ENCODE data around the gene TBX5. TPM values are rescaled to one million over a fixed set of nuclear protein-coding genes. Genes with fewer than 3 reads are reported as not detected.
A peak's percentile ranks its signal among the peaks of the same experiment; 100 is the strongest.

Gene TBX5
- total and polyA plus RNA-seq, 2 donors (not counting 1 experiment from before 2014, with no cell fraction given): 16.8 to 19.4 TPM

DNA sequence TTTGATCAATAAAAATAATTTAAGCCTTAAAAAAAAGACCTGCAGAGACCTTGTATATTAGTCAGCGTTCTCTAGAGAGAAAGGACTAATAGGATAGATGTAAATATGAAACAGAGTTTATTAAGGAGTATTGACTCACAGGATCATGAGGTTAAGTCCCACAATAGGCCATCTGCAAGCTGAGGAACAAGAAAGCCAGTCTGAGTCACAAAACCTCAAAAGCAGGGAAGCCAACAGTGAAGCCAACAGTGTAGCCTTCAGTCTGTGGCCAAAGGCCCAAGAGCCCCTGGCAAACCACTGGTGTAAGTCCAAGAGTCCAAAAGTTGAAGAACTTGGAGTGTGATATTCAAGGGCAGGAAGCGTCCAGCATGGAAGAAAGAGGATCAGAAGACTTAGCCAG lies 66.3 kb downstream of the TBX5 start:
- TF ChIP-seq EZH2 (IDR thresholded peaks at IDR 0.05; ENCODE audit: low read length, missing control alignments): no peak
- TF ChIP-seq, protein P1, sequence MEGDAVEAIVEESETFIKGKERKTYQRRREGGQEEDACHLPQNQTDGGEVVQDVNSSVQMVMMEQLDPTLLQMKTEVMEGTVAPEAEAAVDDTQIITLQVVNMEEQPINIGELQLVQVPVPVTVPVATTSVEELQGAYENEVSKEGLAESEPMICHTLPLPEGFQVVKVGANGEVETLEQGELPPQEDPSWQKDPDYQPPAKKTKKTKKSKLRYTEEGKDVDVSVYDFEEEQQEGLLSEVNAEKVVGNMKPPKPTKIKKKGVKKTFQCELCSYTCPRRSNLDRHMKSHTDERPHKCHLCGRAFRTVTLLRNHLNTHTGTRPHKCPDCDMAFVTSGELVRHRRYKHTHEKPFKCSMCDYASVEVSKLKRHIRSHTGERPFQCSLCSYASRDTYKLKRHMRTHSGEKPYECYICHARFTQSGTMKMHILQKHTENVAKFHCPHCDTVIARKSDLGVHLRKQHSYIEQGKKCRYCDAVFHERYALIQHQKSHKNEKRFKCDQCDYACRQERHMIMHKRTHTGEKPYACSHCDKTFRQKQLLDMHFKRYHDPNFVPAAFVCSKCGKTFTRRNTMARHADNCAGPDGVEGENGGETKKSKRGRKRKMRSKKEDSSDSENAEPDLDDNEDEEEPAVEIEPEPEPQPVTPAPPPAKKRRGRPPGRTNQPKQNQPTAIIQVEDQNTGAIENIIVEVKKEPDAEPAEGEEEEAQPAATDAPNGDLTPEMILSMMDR (conservative IDR thresholded peaks at IDR 0.05 in 1 of 2, IDR thresholded peaks at IDR 0.05 in 1 of 2; ENCODE audit: low read depth in 1 of 2, low read length in 2 of 2): no peak
- Histone ChIP-seq H3K4me3 (replicated peaks in 1 of 4; ENCODE audit: control extremely low read depth in 1 of 4, insufficient read depth in 1 of 4, low read depth in 3 of 4, low read length in 4 of 4) (no peak overlapping the region), H3K4me2 (ENCODE audit: extremely low read depth, insufficient read depth, low read length) (no peak overlapping the region), H3K9me3 (ENCODE audit: control insufficient read depth, insufficient read depth, low read depth, low read length) (no peaks in the 10 kb centered on the region), H3K4me1 (ENCODE audit: control insufficient read depth, extremely low read depth, insufficient read depth, low read length) (peaks cover 7% of the 10 kb centered on the region), H2AFZ (ENCODE audit: low read length) (no peak overlapping the region), H3K9ac (ENCODE audit: insufficient read depth, low read length) (no peak overlapping the region), H4K20me1 (ENCODE audit: control insufficient read depth, extremely low read depth, insufficient read depth, low read length) (no peaks in the 10 kb centered on the region), H3K27ac (ENCODE audit: insufficient read depth, low read length) (no peak overlapping the region), H3K79me2 (ENCODE audit: control insufficient read depth, insufficient read depth, low read length) (no peaks in the 10 kb centered on the region), H3K27me3 (ENCODE audit: control insufficient read depth, insufficient read depth, low read length) (no peaks in the 10 kb centered on the region), H3K36me3 (ENCODE audit: control insufficient read depth, insufficient read depth, low read length) (no peaks in the 10 kb centered on the region)
- peak; percentile 74 to 83 for DNase-seq (ENCODE audit: low read depth in 2 of 2)

- Histone ChIP-seq H3K36me3 (ENCODE audit: control insufficient read depth, insufficient read depth, low read length) (no peaks in the 10 kb centered on the region), H3K9ac (ENCODE audit: insufficient read depth, low read length) (no peak overlapping the region), H3K4me1 (ENCODE audit: control insufficient read depth, extremely low read depth, insufficient read depth, low read length) (peaks cover 7% of the 10 kb centered on the region), H3K4me3 (replicated peaks in 1 of 4; ENCODE audit: control extremely low read depth in 1 of 4, insufficient read depth in 1 of 4, low read depth in 3 of 4, low read length in 4 of 4) (no peak overlapping the region), H3K9me3 (ENCODE audit: control insufficient read depth, insufficient read depth, low read depth, low read length) (no peaks in the 10 kb centered on the region), H4K20me1 (ENCODE audit: control insufficient read depth, extremely low read depth, insufficient read depth, low read length) (no peaks in the 10 kb centered on the region), H3K27ac (ENCODE audit: insufficient read depth, low read length) (no peak overlapping the region), H3K27me3 (ENCODE audit: control insufficient read depth, insufficient read depth, low read length) (no peaks in the 10 kb centered on the region), H2AFZ (ENCODE audit: low read length) (no peak overlapping the region), H3K4me2 (ENCODE audit: extremely low read depth, insufficient read depth, low read length) (no peak overlapping the region), H3K79me2 (ENCODE audit: control insufficient read depth, insufficient read depth, low read length) (no peaks in the 10 kb centered on the region)
- TF ChIP-seq EZH2 (IDR thresholded peaks at IDR 0.05; ENCODE audit: low read length, missing control alignments): no peak
- TF ChIP-seq, protein P1 (conservative IDR thresholded peaks at IDR 0.05 in 1 of 2, IDR thresholded peaks at IDR 0.05 in 1 of 2; ENCODE audit: low read depth in 1 of 2, low read length in 2 of 2): no peak
- no peak for DNase-seq (ENCODE audit: low read depth in 2 of 2)
These were observed 70.3 kb downstream of the TBX5 start for GRCh38 chr12:114335607-114336006.

- H3K79me2 ChIP-seq (ENCODE audit: control insufficient read depth, insufficient read depth, low read length): no peaks in the 10 kb centered on the region
- H3K4me3 ChIP-seq (replicated peaks in 1 of 4; ENCODE audit: control extremely low read depth in 1 of 4, insufficient read depth in 1 of 4, low read depth in 3 of 4, low read length in 4 of 4): no peak overlapping the region
- no peaks in the 10 kb centered on the region for H4K20me1 ChIP-seq (ENCODE audit: control insufficient read depth, extremely low read depth, insufficient read depth, low read length)
- H3K4me1 ChIP-seq (ENCODE audit: control insufficient read depth, extremely low read depth, insufficient read depth, low read length): peaks cover 2% of the 10 kb centered on the region
- no peaks in the 10 kb centered on the region for H3K27me3 ChIP-seq (ENCODE audit: control insufficient read depth, insufficient read depth, low read length)
- H3K9me3 ChIP-seq (ENCODE audit: control insufficient read depth, insufficient read depth, low read depth, low read length): no peaks in the 10 kb centered on the region
- no peak overlapping the region for H3K27ac ChIP-seq (ENCODE audit: insufficient read depth, low read length)
- no peak overlapping the region for H3K9ac ChIP-seq (ENCODE audit: insufficient read depth, low read length)
- no peaks in the 10 kb centered on the region for H3K36me3 ChIP-seq (ENCODE audit: control insufficient read depth, insufficient read depth, low read length)
- no peak overlapping the region for H2AFZ ChIP-seq (ENCODE audit: low read length)
- TF ChIP-seq, protein P1 (conservative IDR thresholded peaks at IDR 0.05 in 1 of 2, IDR thresholded peaks at IDR 0.05 in 1 of 2; ENCODE audit: low read depth in 1 of 2, low read length in 2 of 2): no peak
- H3K4me2 ChIP-seq (ENCODE audit: extremely low read depth, insufficient read depth, low read length): no peak overlapping the region
- no peak for DNase-seq (ENCODE audit: low read depth in 2 of 2)
These were observed 71.5 kb downstream of the TBX5 start for GRCh38 chr12:114334395-114334794.
